ENCODE results near the gene FILIP1.

- no peak for TF ChIP-seq POLR2A (IDR thresholded peaks at IDR 0.05)
- no peak for TF ChIP-seq CTCF (IDR thresholded peaks at IDR 0.05)
- TF ChIP-seq EP300 (IDR thresholded peaks at IDR 0.05) = no peak
Observed at GRCh38 chr6:75372884-75373283, 120.7 kb downstream of the FILIP1 start.

Measured in suprapubic skin (tissue), 3 donors.